ENCODE measurements around the gene CFHR2.
"Not testable (repeated sequence)": the region's sequence is repeated elsewhere in the genome, so short reads cannot be mapped to it uniquely, and the experiment has no call there.

The CFHR2 gene

DNA sequence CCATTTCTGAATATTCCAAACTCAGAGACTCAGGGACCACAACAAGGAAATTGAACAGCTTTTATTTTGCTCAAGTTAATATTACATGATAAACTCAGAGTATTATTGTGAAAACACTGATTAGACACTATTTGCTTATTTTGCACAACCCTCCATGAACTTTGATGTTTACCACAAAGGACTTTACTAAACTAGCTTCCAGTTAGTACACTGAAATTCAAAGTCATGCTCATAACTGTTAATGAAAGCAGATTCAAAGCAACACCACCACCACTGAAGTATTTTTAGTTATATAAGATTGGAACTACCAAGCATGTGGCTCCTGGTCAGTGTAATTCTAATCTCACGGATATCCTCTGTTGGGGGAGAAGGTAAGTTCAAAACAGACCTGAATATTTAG is at the start of gene CFHR2:
Gene CFHR2 (plus strand): TSS at position 171 of the 400 bp plus-strand sequence. CDS start 143 bp downstream, at position 314.
- DNase-seq (ENCODE audit: low spot score), result not testable (repeated sequence)

DNA sequence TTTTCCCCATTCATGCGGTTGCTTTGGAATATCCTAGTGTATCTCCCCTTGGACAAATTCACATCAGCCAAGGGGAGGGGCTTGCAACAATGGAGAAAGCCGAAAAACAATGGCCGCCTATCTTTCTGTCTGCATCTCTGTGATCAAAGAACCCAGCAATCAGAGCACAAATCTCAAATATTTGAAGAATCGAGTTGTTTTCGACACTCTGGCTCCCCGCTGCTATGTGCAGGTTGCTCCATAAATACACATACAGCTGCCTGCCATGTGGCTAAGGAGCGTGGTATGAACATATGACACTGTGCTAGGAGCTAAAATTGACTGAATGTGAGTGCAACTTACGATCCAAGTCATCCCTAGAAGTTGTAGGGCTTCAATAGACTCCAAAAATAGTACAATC is 47.2 kb upstream of the CFHR2 start:
- DNase-seq (ENCODE audit: low spot score), result no peak

DNA sequence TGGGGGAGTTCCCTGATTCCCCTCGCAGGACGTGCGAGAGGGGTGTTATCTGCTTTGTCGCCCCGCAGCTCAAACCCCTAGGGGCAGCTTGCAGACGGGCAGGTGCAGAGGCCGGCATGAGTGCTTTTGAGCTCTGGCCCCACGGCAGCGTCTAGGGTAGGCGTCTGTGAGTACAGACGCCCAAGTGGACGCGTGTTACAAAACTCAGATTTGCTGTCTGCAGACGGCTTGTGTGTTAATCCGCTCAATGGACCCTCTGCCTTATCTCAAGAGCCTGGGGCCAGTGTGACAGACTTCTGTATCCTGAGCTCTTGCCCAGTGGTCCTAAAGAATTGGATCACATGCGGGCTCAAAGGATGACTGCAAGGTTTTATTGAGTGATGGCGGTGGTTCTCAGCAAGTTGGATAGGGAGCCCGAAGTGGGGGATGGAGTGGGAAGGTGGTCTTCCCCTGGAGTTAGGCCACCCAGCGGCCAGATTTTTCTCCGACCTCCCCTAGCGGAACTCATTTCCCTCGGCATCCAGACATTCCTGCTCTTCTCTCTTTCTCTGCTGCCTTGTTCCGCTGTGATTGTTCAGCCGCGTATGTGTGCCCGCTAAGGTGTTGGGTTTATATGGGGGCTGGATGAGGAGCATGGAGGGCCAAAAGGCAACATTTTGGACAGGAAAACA is 46.2 kb upstream of the CFHR2 start:
- DNase-seq (ENCODE audit: low spot score), result no peak

DNA sequence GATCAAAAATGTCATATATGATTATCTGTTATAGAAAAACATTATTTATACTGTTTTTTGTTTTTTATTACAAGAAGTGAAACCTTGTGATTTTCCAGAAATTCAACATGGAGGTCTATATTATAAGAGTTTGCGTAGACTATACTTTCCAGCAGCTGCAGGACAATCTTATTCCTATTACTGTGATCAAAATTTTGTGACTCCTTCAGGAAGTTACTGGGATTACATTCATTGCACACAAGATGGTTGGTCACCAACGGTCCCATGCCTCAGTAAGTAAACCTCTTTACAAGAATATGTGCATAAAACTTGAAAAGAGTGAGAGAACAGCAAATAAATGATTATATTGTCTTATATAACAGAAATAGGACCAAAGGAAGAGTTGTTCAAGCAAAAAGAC is 41.2 kb upstream of the CFHR2 start:
- peak; percentile 17 for DNase-seq (ENCODE audit: low spot score)

DNA sequence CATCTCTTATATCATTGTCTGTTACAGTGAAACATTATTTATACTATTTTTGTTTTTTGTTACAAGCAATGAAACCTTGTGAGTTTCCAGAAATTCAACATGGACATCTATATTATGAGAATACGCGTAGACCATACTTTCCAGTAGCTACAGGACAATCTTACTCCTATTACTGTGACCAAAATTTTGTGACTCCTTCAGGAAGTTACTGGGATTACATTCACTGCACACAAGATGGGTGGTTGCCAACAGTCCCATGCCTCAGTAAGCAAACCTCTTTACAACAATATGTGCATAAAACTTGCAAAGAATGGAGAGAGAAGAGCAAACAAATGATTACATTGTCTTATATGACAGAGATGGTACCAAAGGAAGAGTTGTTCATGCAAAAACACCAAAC is 33.3 kb upstream of the CFHR2 start:
- peak; percentile 34 for DNase-seq (ENCODE audit: low spot score)

DNA sequence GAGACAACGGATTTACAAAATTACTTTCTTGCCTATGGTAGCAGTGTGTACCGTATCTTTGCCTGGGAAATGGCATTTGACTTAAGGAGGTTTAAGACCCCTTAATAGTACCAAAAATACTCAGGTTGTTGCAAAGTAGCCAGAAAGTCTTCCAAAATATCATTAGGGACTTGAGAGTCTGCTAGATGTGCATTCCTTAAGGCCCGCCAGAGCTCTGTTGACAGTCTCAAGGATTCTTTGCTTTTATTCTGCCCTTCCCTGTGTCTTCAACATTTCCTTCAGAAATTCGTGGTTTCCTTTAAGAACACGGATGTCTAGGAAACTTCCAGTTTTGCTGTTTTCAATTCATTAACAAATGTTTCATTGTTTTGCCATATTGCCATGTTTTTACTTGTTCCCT is 31.3 kb upstream of the CFHR2 start:
- DNase-seq (ENCODE audit: low spot score), result not testable (repeated sequence)

DNA sequence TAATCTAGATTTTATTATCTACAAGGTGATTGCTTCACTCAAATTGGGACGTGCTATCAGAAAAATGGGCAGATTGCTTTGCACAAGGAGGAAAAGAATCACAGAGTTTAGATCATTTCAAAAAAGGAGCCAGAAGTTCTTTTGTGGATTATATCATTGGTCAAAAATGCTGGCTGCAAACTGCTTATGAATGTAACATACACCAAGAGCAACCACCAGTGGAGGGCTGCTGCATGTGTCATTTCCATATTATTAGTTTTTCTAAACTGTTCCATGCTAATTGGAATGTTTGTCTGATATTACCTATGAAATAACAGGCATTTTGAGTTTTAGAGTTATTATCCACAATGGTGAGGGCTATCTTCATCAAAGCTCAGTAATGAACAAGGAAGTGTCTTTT is 16.7 kb upstream of the CFHR2 start:
- not testable (repeated sequence) for DNase-seq (ENCODE audit: low spot score)

DNA sequence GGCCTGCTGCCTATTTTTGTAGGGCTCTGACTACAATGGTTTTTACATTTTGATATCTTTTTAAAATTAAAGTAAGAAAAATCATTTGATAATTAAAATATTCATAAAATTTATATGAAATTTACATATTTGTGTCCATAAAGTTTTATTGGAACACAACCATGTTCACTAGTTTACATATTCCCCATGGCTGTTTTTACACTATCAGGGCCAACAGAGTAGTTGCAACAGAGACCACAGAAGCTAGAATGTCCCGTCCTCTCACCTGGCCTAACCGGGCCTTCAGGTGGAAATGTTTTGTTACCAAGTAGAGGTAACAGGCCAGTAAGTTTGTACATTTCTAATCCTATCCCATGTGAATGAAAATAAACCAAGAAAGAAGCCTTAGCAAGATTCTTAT is 10.7 kb upstream of the CFHR2 start:
- DNase-seq (ENCODE audit: low spot score), result not testable (repeated sequence)

DNA sequence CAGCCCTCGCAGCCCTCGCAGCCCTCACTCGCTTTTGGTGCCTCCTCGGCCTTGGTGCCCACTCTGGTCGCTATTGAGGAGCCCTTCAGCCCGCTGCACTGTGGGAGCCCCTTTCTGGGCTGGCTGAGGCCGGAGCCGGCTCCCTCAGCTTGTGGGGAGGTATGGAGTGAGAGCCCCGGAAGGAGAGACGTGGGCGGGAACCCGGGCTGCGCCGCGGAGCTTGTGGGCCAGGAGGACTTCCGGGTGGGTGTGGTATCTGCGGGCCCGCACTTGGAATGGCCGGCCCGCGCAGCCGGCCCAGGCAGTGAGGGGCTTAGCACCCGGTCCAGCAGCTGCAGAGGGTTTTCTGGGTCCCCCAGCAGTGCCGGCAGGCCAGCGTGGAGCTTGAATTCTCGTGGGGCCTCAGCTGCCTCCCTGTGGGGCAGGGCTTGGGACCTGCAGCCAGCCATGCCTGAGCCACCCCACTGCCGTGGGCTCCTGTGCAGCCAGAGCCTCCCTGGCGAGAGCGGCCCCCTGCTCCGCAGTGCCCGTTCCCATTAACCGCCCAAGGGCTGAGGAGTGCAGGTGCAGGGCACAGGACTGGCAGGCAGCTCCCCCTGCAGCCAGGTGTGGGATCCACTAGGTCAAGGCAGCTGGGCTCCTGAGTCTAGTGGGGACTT is 9.9 kb upstream of the CFHR2 start:
- DNase-seq (ENCODE audit: low spot score), result no peak

DNA sequence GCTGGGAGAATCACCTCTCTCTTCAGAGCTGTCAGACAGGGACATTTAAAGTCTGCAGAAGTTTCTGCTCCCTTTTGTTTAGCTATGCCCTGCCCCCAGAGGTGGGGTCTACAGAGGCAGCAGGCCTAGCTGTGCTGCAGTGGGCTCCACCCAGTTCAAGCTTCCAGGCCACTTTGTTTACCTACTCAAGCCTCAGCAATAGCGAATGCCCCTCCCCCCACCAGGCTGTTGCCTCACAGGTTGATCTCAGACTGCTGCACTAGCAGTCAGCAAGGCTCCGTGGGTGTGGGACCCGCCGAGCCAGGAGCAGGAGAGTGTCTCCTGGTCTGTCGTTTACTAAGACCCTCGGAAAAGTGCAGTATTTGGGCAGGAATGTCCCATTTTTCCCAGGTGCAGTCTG is 2.1 kb upstream of the CFHR2 start:
- not testable (repeated sequence) for DNase-seq (ENCODE audit: low spot score)

DNA sequence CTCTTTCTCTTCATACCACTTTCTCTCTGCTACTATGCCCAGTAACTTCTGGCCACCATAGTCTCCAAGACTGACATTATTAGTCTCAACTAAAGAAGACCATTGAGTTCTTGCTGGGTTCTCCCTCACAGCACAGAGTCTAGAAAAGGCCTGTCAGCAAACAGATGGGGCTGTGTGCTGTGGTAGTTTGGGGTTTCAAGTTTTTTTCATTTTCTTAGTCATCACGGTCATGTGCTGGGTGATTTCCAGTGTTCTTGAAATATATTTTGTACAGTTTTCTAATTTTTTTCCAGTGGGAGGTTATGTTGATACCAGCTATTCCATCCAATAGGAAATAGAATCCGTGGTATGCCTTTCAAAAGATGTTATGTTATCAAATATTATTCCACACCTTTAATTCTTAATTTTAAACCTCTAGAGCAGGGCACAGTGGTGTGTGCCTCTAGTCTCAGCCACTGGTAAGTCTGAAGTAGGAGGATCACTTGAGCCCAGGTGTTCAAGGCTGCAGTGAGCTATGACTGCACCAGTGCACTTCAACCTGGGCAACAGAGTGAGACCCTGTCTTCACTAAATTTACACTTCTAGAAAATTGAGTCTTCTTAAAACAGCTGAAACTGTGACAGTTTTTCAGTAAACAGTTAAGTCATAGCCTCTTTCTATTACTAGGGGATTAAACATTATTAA is 8.3 kb downstream of the CFHR2 start:
- DNase-seq (ENCODE audit: low spot score), result no peak

DNA sequence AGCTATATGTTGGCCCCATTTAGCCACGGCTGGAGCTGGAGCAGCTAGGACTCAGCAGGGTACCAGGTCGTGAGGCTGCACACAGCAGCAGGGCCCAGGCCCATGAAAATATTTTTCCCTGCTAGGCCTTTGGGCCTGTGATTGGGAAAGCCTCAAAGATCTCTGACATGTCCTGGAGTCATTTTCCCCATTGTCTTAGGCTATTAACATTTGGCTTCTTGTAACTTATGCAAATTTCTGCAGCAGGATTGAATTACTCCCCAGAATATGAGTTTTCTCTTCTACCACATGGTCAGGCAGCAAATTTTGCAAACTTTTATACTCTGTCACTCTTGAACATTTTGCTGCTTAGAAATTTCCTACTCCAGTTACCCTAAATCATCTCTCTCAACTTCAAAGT is 11.2 kb downstream of the CFHR2 start:
- no peak for DNase-seq (ENCODE audit: low spot score)

DNA sequence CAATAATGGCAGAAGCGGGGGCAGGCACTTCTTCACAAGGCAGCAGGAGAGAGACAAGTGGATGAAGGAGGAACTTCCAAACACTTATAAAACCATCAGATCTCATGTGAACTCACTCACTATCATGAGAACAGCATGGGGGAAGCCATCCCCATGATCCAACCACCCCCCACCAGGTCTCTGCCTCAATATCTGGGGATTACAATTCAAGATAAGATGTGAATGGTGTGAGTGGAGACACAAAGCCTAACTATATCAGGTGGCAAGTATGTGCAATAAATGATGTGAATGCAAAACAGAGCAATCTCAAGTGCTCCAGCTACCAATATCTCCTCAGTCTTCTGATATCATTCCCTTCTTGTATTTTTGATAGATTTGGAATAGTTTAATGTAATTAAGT is 12.4 kb downstream of the CFHR2 start:
- DNase-seq (ENCODE audit: low spot score), result no peak

DNA sequence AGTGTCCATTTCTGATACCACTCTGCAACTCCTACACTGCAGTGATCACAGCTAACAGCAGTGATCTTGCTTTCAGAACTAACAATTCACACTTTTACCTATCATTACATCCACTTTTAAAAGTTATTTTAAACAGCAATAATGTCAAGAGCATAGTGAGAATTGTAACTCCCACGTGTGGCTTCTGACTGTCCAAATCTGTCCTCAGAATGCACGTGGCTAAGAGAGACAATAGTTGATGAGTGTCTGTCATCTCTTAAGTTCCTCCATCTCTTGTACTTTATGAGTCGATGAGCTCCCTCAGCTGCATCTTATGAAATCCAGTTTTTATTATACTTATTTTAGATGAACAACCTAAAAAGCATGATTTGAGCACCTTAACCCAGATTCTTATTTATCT is 17.3 kb downstream of the CFHR2 start:
- DNase-seq (ENCODE audit: low spot score), result no peak

DNA sequence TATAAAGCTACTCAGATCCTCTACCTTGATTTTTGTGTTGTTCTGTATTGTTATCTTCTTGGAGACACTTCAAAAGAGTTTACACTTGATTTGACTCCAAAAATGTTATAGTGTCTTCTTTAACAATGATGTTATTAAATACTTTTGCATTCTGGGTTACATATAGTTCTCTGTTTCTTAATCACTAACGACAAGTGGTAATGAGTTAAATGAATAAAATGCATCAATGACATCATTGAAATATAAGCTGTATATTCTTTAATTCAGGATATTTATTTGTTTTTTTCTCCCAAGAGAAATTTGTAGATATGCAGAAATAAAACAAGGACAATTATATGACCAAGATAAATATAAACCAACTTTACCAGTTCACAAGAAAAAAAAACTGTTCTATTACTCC is 26.6 kb downstream of the CFHR2 start:
- no peak for DNase-seq (ENCODE audit: low spot score)

DNA sequence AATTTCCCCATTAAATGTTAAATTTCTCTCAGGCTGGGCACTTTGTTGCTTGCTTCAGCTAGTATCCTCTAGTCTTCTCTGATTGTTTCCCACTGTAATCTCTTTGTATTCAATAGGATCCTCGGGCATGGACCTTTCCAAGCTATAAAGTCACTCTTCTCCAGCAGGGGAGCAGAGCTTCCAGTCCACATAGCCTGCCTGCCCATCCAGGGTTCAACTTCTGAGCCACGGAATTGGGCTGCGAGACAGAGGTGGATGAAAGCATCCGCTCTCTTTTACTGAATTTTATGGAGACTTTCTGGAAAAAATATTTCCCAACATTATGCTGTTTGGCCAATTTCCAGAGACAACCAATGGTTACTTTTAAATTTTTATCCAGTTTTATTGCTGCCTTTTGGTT is 32.7 kb downstream of the CFHR2 start:
- no peak for DNase-seq (ENCODE audit: low spot score)

DNA sequence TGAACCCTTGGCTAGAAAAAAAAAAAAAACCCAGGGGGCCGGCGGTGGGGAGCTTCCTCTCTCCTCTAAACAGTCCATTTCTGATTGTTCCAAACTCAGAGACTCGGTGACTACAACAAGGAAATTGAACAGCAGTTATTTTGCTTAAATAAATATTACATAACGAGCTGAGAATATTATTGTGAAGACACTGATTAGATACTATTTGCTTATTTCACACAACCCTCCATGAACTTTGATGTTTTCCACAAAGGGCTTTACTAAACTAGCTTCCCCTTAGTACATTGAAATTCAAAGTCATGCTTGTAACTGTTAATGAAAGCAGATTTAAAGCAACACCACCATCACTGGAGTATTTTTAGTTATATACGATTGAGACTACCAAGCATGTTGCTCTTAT is 33.7 kb downstream of the CFHR2 start, which contains the start of gene CFHR5:
Gene CFHR5 (plus strand): TSS at position 279 of the 400 bp plus-strand sequence. CDS start 109 bp downstream, at position 388.
- no peak for DNase-seq (ENCODE audit: low spot score)

DNA sequence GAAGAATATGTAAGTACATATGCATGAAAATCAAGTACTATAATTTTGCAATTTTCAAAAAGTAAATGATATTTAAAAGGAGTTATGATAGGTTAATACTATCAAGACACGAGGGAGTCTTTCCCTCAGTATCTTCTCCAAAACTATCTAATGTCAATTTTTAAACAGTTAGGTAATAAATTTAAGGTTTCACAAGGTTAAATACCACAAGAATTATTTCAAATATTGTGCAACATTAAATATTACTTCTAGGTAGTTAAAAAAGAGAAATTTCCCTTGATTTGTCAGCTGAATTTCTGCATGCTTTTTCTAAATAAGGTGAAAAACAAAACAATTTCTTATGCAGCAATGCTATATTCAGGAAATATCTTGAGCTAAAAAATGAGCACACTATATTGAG is 37.3 kb downstream of the CFHR2 start:
- DNase-seq (ENCODE audit: low spot score), result no peak

DNA sequence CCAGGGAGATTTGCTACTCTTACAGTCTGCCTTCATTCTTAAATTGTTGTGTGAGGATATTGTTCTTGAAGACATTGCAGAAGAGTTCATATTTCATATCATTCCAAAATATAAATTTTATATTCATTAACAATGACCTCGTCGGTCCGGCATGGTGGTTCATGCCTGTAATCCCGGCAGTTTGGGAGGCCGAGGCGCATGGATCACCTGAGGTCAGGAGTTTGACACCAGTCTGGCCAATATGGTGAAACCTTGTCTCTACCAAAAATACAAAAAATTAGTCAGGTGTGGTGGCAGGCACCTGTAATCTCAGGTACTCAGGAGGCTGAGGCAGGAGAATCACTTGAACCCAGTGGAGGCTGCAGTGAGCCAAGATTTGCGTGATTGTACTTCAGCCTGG is 38.7 kb downstream of the CFHR2 start:
- DNase-seq (ENCODE audit: low spot score), result not testable (repeated sequence)

DNA sequence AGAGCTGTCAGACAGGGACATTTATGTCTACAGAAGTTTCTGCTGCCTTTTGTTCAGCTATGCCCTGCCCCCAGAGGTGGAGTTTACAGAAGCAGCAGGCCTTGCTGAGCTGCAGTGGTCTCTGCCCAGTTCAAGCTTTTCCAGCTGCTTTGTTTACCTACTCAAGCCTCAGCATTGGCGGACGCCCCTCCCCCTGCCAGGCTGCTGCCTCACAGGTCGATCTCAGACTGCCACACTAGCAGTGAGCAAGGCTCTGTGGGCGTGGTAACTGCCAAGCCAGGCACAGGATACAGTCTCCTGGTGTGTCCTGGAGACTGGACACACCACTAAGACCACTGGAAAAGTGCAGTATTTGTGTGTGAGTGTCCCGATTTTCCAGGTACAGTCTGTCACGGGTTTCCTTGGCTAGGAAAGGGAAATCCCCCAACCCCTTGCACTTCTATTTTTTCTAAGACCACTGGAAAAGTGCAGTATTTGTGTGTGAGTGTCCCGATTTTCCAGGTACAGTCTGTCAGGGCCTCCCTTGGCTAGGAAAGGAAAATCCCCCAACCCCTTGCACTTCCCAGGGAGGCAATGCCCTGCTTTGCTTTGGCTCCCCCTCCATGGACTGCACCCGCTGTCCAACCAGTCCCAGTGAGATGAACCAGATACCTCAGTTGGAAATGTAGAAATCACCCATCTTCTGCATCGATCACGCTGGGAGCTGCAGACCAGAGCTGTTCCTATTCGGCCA is 48.5 kb downstream of the CFHR2 start:
- not testable (repeated sequence) for DNase-seq (ENCODE audit: low spot score)

DNA sequence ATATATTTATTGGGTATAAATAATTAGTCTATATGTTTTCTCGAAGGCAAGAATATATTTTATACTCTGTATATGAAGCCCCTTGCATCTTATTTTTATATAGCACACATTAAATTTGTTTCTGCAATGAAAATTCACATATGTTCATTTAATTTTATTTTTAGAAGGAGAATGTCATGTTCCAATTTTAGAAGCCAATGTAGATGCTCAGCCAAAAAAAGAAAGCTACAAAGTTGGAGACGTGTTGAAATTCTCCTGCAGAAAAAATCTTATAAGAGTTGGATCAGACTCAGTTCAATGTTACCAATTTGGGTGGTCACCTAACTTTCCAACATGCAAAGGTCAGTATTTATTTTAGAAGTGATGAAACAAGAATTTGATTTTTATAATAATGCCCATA is 50.4 kb downstream of the CFHR2 start:
- DNase-seq (ENCODE audit: low spot score), result no peak

DNA sequence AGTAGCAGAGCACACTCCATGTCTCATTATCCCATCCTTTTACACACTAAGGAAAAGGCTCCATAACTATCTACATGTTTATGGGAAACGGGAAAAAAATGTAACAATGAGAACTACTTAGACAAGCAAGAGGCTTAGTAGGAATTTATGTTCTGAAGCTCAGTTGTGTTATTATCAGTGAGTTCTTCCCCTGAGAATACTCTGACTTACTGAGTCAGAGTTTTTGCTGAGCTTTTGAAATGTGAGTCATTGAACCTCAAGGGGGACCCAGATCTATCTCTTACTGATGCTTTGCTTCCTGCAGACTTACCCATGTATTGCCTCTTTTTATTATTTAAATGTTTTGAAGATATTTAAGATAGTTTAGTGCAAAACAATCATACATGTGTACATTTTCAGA is 53.9 kb downstream of the CFHR2 start:
- DNase-seq (ENCODE audit: low spot score), result no peak

DNA sequence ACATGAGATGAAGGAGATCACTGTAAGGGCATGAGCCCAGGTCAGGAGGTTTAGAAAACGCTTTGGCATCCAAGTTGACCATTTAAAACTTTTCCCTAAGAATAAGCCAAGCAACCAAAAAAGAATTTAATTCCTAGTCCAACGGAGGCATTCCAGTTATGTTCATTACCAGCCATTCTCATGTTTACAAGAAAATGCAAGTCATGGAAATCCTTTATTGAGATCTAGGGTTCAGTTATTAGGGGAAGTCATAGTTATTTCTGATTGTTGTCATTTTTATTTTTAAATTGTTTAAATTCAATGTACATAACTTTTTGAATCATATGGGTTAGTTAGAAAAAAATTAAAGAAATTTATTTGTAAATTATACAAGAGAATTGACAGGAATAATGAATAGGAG is 58.3 kb downstream of the CFHR2 start:
- DNase-seq (ENCODE audit: low spot score), result no peak
